Left lung (tissue), 10 donors: ENCODE results near the gene CELF4. TPM values are rescaled to one million over a fixed set of nuclear protein-coding genes. Genes with fewer than 3 reads are reported as not detected.
A peak's percentile ranks its signal among the peaks of the same experiment; 100 is the strongest.

Experiments used
- ATAC-seq: fragments of 200-7000 bp; cut with Tn5 transposase; one replicate; pipeline ENCODE4 v1.9.1; 2020; ENCODE audit warnings: moderate library complexity
- DNase-seq, 4 donors: peaks; one replicate each; pipeline ENCODE4 v3.0.0-alpha.2; 2013 to 2020
- H3K27ac ChIP-seq, 2 donors: fragments of 200-600 bp; sonication (generic) in 1 of 2; one replicate each; pipeline versions ENCODE4 v1.5.0 to v1.8.0; 2020 to 2021
- H3K27me3 ChIP-seq, 2 donors: fragments of 200-600 bp; sonication (generic) in 1 of 2; one replicate each; pipeline versions ENCODE4 v1.5.0 to v1.8.0; 2020 to 2021
- H3K36me3 ChIP-seq, 2 donors: fragments of 200-600 bp; sonication (generic) in 1 of 2; one replicate each; pipeline versions ENCODE4 v1.5.0 to v1.8.0; 2020 to 2021
- H3K4me1 ChIP-seq, 2 donors: fragments of 200-600 bp; one replicate each; pipeline ENCODE4 v1.8.0; 2021
- H3K4me3 ChIP-seq, 2 donors: fragments of 200-600 bp; sonication (generic) in 1 of 2; one replicate each; pipeline versions ENCODE4 v1.5.0 to v1.8.0; 2020 to 2021; ENCODE audit warnings: mild to moderate bottlenecking in 1 of 2
- H3K9me3 ChIP-seq, 2 donors: fragments of 200-600 bp; sonication (generic) in 1 of 2; one replicate each; pipeline versions ENCODE4 v1.5.0 to v1.8.0; 2020 to 2021
- CTCF ChIP-seq, 2 donors: fragments of 200-600 bp; sonication (generic) in 1 of 2; IDR thresholded peaks; one replicate each; pipeline versions ENCODE4 v1.5.0 to v1.8.0; 2021; ENCODE audit warnings: antibody characterized with exemption in 2 of 2
- intact Hi-C, 2 donors: fragments of 100-400 bp; cut with DNase I; formaldehyde crosslinking; loops; one replicate each; pipeline versions ENCODE4 v1.11.2 to v1.14.2; 2022
- polyA plus RNA-seq, 6 donors: library from polyadenylated mRNA; unstranded; fragments of 120-200 nt; gene quantifications; one replicate each; pipeline ENCODE4 v1.2.1, GENCODE V29; 2013; ENCODE audit not compliant: insufficient read length in 6 of 6
- total RNA-seq, 2 donors: library from RNA; stranded (reverse); fragmentation: NEBNext Ultra II Directional; extraction: Animal tissue kit (Norgen Biotek cat#: 25700); gene quantifications; one replicate each; pipeline ENCODE4 v1.2.1, GENCODE V29; 2021
- donor health status: DM: no; HTN: yes; CAD: no.
- donor health status: DM: no; HTN: no; CAD: no.

Gene CELF4
- total and polyA plus RNA-seq, 8 donors = 1.1 to 10.3 (median 7.4) TPM

- Histone ChIP-seq H3K27me3 (no peaks in the 10 kb centered on the region), H3K9me3 (no peaks in the 10 kb centered on the region), H3K27ac (no peak overlapping the region), H3K4me1 (no peaks in the 10 kb centered on the region), H3K4me3 (no peak overlapping the region), H3K36me3 (no peaks in the 10 kb centered on the region)
- no peak for ATAC-seq
- no peak for DNase-seq
- intact Hi-C loops = no loop called here
- TF ChIP-seq CTCF (IDR thresholded peaks at IDR 0.05) = no peak
Measured at GRCh38 chr18:37309861-37310260, 255.7 kb downstream of the CELF4 start.

- no peaks in the 10 kb centered on the region for H3K36me3 ChIP-seq
- no peak overlapping the region for H3K4me3 ChIP-seq
- intact Hi-C loops = no loop called here
- no peak overlapping the region for H3K27ac ChIP-seq
- TF ChIP-seq CTCF (IDR thresholded peaks at IDR 0.05) = no peak
- DNase-seq = no peak
- no peaks in the 10 kb centered on the region for H3K27me3 ChIP-seq
- H3K9me3 ChIP-seq = no peaks in the 10 kb centered on the region
- no peak for ATAC-seq
- no peaks in the 10 kb centered on the region for H3K4me1 ChIP-seq
Measured at GRCh38 chr18:37309059-37309458, 256.5 kb downstream of the CELF4 start.

- no peaks in the 10 kb centered on the region for H3K4me1 ChIP-seq
- no peak overlapping the region for H3K4me3 ChIP-seq
- DNase-seq (no peak), ATAC-seq (no peak)
- H3K27me3 ChIP-seq = no peaks in the 10 kb centered on the region
- no peak for TF ChIP-seq CTCF (IDR thresholded peaks at IDR 0.05)
- intact Hi-C loops = no loop called here
- H3K36me3 ChIP-seq = no peaks in the 10 kb centered on the region
- no peaks in the 10 kb centered on the region for H3K9me3 ChIP-seq
- no peak overlapping the region for H3K27ac ChIP-seq
Measured at GRCh38 chr18:37307181-37307580, 258.4 kb downstream of the CELF4 start.

GRCh38 chr18:37306432-37306831 is 259.2 kb downstream of the CELF4 start:
- intact Hi-C loops = no loop called here
- no peak for TF ChIP-seq CTCF (IDR thresholded peaks at IDR 0.05)
- H3K27ac ChIP-seq = no peak overlapping the region
- DNase-seq (peak in 1 of 4 donors; percentile 27), ATAC-seq (no peak)
- no peaks in the 10 kb centered on the region for H3K36me3 ChIP-seq
- H3K4me3 ChIP-seq = no peak overlapping the region
- no peaks in the 10 kb centered on the region for H3K4me1 ChIP-seq
- no peaks in the 10 kb centered on the region for H3K9me3 ChIP-seq
- H3K27me3 ChIP-seq = no peaks in the 10 kb centered on the region

- TF ChIP-seq CTCF (IDR thresholded peaks at IDR 0.05) = no peak
- H3K4me1 ChIP-seq = no peaks in the 10 kb centered on the region
- ATAC-seq (no peak), DNase-seq (no peak)
- H3K27ac ChIP-seq = no peak overlapping the region
- intact Hi-C loops = no loop called here
- no peaks in the 10 kb centered on the region for H3K9me3 ChIP-seq
- H3K36me3 ChIP-seq = no peaks in the 10 kb centered on the region
- H3K27me3 ChIP-seq = no peaks in the 10 kb centered on the region
- H3K4me3 ChIP-seq = no peak overlapping the region
Measured at GRCh38 chr18:37305066-37305465, 260.5 kb downstream of the CELF4 start.
